HG03378 (cell line): ENCODE data around the gene LITAFD.
"Not testable (repeated sequence)": the region's sequence is repeated elsewhere in the genome, so short reads cannot be mapped to it uniquely, and the experiment has no call there.

Experiments used
- ATAC-seq: cut with Tn5 transposase; IDR thresholded peaks from one replicate; pipeline ENCODE4 v1.9.1; 2021; ENCODE audit warnings: mild to moderate bottlenecking, moderate library complexity; ENCODE audit not compliant: unreplicated experiment

LITAFD gene

DNA sequence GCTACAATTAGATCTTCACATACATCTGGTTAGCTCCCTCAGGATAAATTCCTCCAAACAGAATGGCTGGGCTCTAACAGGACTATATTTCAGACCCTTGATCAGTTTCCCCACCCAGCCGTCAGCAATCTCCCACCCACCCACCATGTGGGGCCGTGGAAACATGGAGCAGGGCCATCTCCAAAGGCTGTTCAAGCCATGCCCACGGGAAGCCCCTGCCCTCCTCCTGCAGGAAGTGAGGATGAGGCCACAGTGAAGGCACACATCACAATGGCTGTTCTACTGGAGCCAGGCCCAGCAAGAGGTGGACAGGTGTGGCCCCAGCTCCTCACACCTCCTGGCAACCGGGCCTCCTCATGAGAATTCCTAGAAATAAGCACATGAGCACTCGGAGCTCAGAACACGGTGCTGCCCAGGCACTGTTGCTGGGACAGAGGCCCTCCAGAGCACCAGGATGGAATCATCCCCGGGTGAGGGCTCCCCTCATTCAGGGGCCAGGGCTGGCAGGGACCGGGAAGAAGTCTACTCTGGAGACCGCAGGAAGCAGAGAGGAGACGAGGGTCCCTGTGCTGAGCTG is at the start of gene LITAFD:
LITAFD (plus strand) TSS at position 311 of the 577 bp plus-strand sequence. CDS start 2,005 bp downstream, outside the sequence.
- ATAC-seq: no peak

- no peak for ATAC-seq
These were observed 49.4 kb upstream of the LITAFD start for GRCh38 chr16:8832717-8833105.

GRCh38 chr16:8836797-8837196 is 45.4 kb upstream of the LITAFD start:
- ATAC-seq: not testable (repeated sequence)

DNA sequence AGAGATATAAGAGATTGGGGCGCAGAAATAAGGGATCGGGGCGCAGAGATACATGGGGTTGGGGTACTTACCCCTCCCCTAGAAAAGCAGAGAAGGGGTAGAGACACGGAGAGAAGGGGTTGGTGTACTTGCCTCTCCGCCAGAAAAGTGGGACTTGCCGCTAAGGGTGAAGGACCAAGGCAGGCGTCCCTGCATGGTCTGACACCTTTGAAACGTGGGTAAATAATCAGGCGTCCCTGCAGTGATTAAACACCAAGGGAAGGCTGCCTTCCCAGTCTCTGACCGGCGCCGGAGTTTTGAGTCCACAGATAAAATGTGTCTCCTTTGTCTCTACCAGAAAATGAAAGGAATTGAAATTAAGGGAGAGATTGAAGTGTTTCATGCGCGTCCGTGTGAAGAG is 44.6 kb upstream of the LITAFD start:
- ATAC-seq: not testable (repeated sequence)

GRCh38 chr16:8842016-8842415 is 40.1 kb upstream of the LITAFD start:
- ATAC-seq: not testable (repeated sequence)

GRCh38 chr16:8843296-8843695 is 38.9 kb upstream of the LITAFD start:
- ATAC-seq: not testable (repeated sequence)

DNA sequence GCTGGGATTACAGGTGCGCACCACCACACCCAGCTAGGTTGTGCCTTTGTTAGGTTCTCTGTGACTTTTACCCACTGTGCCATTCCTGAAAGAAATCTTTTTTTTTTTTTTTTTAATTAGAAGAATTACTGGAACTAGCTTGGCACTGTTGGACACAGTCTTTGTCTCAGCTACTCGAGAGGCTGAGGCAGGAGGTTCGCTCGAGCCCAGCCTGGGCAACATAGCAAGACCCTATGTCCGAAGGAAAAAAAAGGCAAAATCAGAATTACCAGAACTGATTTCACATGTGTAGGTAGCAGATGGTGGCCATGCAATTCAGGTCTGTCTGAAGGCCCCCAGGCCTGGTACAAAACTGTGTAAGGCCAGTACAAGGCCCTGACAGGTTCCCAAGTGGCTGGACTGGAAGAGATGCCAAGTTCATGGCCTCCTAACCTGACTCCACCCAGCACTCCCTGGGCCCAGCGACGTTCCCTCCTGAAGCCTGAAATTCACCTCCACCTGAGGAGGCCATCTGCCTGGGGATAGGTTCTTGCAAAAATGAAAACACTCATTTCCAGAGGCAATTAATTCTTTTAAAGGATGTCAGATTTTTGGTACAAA is 36.4 kb upstream of the LITAFD start:
- ATAC-seq: no peak

DNA sequence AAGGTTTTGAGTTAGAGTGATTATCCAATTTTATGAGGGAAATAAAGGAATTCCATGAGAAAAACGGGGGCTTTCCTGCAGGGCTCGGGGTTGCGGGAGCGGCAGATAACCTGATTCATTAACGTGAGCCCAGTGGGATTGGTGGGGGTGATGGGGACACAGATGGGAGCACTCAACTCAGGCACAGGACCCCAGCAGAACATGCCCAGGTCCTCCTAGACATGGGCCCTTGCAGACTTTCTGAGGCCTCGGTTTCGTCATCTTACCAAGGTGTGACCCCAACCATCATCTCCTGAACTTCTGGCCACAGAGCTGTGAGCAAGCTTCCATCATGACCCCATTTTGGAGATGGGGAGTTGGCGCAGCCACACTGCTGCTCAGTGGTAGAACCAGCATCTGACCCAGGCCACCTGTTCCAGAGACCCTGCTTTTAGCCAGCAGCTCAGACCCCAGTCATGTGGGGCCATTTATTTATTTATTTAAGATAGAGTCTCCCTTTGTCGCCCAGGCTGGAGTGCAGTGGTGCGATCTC is 35.7 kb upstream of the LITAFD start:
- ATAC-seq: no peak

DNA sequence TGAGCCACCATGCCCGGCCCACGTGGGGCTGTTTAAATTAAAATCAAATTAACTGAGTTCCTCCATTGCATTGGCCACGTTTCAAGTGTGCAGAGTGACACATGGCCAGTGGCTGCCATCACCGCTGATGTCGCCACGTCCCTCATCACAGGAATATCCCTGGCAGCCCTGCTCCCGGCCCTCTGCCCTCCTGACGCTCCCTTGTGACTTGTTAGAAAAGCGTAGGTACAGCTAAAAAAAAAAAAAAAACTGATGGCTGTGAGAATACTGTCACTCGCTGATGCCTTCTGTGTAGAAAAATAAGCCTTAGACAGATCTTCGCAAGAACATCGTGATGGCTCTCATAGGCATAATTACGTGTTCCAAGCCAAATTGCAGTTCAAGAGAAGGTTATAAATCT is 35.0 kb upstream of the LITAFD start:
- no peak for ATAC-seq

DNA sequence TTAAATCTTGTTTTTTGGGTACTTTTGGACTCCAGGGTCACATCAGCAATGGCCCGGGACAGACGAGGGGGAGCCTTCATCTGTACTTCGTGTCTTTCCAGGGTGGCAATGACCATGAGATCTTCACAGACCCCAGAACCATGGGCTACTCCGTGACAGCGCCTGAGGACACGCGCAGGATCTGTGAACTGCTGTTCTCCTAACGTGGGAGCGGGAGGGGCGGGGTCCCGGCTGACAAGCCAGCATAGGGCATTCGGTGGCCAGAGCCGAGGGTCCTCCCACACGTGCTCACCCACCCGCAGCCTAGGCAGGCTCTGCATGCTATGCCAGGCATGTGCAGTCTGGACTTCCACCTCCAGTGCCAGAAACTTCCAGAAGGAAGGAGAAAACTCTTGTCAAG is 34.5 kb upstream of the LITAFD start:
- ATAC-seq: no peak

DNA sequence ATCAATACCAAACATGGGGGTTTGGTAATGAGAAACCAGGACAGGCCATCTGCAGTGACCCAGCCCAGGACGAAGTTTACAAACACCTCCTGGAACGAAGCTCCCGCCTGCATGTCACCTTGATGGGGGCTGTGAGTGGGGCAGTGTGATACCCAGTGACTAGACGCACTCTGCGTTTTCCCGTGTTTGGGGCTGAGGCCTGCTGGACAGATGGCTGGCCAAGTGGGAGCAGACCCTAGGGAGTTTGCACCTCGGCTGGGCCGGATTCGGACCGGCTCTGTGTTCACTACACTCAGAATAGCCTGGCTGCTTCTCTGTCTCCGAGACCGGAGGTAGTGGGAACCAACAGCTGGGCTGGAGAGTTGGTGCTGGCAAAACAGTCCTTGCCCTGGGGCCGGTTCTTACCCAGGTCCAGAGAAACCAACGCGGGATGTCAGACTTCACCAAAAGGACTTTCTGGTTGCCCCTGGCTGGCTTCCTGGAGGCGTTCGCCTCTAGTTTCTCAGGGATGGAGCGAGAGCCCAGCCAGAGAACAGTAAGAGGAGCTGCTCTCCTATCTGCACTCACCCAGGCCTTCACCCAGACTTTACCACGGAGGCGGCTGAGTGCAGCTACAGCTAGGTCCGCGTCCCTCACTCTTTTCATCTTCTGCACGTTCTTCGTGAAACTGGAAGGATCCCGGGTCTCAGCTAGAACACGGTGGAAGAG is 33.8 kb upstream of the LITAFD start:
- ATAC-seq: no peak

- ATAC-seq: no peak
These were observed 33.2 kb upstream of the LITAFD start for GRCh38 chr16:8848939-8849391.

DNA sequence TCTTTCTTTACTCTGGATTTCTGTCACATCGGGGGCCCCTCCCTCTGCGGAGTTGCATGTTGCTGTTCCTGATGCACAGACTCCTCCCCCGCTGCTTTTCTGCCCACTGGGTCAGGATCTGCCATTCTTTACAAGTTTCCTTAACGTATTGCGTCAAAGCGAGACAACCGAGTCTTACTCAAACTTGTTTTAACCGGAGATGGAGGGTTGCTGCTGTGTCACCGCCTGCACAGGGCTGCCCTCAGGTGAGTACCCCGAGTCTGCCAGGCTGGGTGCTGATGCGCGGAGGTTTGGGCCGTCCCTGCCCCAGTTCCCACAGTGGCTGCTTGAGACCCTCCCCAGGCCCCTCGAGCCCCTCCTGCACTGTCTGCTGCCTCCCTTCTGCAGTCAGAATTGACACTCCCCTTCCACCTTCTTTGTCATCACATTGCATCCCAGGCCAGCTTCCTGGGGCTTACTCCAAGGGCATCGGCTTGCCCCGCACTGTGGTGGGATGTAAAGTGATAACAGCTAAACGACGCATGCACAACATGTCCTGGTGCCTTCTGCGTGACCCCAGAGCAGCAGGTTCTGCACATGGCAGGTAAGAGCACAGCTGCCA is 32.6 kb upstream of the LITAFD start:
- ATAC-seq: no peak

DNA sequence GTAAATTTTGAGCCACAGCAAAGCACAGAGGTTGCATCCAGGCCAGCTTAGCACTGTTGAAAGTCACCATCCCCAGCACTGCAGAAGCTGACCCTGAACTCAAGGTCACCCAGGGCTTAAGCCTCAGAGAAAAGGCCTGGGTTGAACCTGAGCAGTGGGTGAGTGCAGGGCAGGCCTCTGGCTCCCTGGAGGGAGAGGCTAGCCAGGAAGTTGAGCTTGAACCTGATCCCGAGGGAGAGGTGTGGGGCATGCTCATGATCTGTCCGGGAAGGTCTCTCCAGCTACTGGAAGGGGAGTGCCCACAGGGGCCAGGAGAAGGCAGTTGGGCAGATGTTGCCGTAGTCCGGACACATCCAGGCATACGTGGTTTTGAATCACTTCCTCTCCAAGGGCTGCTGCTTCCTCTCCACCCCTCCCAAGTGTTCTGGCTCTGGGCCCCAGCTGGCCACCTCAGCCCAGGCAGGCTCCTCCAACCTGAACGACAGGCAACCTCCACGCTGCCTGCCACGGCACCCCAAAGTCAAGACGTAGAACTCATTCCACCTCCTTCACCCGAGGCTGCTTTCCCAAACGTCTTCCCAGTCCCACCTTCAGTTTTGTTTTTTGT is 31.8 kb upstream of the LITAFD start:
- no peak for ATAC-seq

DNA sequence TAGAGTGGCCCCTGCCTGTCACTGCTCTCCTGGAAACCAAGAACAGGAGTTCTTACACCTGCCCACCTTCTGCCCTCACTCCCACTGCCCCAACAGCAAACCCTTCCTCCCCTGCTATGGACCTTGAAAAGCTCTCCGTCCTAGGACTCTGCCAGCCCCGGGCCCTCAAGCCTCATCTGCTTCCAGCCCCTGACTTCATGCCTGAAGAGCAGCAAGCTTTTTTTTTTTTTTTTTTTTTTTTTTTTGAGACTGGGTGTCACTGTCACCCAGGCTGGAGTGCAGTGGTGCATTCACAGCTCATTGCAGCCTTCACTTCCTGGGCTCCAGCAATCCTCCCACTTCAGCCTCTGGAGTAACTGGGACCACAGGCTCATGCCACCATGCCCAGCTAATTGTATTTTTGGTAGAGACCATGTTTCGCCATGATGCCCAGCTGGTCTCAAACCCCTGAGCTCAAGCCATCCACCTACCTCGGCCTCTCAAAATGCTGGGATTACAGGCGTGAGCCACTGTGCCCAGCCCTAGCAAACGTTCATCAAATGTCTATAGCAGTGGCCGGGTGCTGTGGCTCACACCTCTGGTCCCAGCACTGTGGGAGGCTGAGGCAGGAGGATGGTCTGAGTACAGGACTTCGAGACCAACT is 30.3 kb upstream of the LITAFD start:
- ATAC-seq: no peak

DNA sequence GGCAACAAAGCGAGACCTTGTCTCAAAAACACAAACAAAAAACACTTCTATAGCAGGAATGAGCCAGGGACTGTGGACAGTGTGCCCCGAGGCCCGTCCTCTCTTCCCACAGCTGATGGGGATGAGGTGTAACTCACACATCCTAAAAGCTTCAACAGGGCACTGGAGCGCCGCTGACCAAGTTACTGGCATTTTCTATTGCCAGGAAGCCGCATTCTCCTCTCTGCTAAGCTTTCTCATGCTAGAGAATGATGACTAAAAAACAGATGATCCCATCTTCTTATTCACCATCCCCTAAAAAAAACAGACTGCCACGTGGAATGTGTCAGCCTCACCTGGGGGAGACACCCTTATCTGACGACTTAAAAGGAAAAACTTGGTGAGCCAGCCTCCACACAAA is 29.6 kb upstream of the LITAFD start:
- ATAC-seq: no peak

DNA sequence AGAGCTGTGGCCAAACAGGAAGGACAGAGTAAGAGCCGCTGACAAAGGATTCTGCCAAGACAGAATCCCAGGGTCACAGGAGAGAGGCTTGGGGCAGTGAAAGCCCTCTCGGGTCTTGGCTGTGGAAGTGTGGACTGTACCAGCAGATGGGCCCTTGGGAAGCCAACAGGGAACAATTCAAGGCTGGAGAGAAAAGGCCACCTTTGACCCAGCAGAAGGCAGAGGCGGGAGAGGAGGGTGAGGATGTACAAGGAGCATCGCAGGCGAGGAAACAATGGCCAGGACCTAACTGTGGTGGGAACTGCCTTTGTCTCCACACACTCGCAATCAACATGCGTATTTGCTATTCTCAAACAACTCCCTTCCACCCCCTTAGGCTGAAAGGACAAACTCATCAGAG is 29.0 kb upstream of the LITAFD start:
- no peak for ATAC-seq

DNA sequence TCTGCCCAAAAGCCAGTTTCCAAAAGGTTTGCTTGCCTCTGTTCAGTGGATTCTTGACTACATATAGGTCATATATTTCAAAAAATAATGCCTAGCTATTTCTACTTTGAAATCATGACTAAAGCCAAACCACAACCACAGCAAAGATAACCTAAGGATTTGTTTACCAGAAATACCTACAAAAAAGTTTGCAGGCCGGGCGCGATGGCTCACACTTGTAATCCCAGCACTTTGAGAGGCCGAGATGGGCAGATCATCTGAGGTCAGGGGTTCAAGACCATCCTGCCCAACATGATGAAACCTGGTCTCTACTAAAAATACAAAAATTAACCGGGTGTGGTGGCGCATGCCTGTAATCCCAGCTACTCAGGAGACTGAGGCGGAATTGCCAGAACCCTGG is 28.5 kb upstream of the LITAFD start:
- ATAC-seq: no peak

DNA sequence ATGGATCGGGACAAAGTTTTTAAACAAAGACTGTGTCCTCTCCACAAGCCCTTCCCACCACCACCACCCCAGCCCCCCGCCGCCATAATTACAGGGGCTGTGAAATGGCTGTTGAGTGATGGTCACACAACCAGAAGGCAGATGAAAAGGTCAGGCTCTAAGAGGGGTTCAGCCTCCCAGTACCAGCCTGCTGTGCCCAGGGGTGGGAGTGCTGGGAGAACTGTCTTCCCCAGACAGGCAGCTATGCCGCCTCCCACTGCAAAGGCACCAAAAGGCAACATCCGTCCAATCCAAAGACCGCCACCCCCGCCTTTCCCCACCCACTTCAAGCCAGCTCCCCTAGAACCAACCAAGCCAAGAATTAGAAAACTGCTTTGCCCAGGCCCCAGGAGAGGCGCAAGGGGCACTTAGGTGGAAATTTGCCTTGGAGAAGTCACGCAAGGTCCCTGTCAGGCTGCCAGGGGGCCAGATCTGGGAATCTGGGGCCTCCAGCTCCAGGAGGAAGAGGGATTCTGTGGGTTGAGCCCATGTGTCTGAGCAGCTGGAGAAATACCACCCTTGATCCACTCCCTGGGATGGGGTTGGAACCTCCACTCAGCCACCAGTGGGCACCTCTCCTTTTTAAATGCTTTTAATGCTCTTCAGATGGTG is 27.7 kb upstream of the LITAFD start:
- ATAC-seq: no peak

DNA sequence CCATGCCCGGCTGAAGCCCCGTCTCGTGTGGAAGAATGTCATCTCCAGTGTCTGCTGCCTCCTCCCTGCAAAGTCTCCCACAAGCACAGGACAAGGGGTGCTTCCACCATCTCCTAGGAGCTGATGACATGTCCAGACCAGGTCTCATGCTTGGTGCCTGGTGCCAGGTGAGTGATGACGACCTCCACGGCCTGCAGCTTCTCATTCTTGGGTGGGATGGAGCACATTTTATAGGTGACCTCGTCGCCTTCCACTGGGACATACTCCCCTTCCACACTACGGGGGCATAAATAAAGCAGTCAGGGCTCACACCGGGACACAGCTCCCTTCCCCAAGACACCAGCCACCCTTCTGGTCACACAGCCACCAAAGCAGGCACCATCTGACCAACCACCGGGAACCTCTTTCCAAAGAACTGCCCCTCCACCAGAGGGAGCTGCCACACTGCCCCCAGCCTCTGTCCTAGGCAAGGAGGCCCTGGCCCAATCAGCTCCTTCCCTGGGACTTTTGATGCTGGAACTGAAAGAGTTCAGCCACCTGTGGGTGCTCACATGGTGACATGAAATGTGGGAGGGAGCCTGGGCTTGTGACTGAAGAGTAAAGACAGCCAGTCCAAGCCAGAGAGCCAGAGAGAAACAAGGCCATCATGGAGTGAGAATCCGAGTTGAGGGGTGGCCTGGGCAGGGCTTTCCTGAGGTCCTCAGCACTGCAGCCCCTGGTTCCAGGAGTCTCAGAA is 26.9 kb upstream of the LITAFD start:
- no peak for ATAC-seq
